GM19238 (cell line): ENCODE results near the gene NPAS3.

ENCODE experiments used
- DNase-seq: peaks from one replicate; pipeline ENCODE4 v3.0.0; 2011; ENCODE audit warnings: low spot score; ENCODE audit not compliant: insufficient read length

Gene NPAS3

DNA sequence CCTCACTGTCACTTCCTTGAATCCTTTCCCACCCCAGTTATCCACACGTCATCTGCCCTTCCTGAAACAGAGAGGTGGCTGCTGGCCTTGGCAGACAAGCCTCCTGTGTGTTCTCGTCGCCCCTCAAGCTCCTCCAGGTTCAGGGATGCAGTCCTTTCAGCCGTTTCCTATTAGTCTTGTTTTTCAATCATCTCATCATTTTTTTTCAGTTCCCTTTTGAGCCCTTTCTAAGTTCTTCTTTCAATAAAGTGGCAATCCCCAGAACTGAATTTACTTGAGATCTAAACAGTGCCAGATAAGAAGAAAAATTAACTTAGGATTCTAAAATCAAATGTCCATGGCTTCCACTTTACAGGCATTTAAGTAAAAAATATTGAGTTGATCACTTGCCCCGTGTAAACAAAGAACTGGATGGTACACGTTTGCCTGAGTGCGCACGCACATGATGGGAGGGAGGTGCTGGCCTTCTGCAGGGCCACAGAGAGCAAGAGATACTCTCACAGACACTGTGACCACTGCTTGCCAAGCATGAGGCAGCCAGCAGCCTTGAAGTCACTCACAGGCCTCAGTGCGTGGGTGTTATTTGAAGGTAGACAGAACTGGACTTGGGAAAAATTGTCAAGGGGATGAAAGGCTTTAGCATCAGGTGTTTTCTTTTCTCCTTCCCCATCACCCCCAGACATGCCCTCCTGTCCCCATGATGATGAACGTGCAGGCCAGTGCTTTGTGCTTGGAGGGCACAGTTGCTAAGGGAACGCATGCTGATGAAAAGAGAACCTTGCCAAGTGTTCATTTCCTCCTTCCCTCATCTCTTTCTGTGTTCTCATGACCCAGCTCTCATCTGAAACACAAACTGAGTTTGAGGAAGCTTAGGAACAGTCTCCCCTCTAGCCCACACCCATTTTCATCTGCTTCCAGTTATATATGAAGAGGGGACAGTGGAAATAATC is 603.9 kb downstream of the NPAS3 start:
- DNase-seq: no peak

DNA sequence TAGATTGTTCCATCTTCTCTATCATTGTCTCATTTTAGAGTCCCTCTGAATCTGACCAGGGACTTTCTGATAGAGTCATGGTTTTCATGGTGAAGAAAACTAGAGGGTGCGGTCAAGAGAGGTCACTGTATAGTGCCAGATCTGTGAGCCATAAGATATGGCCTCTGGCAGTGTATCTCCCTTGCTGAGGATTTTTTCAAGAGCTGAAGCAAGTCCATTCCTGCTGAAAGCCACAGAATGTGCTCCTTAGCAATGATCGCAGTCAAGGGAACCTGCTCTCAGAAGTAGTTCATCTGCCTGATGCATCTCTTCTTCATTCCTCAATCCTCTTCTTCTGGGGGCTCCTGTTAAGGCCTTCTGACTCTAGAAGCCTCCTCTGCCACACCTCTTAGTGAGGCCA is 607.0 kb downstream of the NPAS3 start:
- no peak for DNase-seq

DNA sequence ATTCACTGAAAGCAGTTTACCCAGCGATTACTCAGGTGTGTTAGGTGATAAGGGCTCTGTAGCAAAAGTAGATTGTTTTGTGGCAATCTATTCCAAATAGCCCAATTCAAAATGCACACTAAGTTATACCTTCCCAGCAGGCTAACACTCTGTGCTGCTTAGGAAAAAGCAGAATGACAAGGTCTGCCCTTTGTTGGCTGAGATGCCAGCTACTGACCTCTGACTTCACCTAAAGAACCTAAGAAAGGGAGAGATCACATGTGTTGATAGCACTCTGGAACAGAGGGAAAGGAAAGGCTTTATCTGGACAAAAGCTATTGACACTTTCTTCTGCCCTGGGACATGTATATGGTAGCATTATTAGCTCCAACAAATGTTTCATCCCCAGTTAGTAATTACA is 609.9 kb downstream of the NPAS3 start:
- no peak for DNase-seq

DNA sequence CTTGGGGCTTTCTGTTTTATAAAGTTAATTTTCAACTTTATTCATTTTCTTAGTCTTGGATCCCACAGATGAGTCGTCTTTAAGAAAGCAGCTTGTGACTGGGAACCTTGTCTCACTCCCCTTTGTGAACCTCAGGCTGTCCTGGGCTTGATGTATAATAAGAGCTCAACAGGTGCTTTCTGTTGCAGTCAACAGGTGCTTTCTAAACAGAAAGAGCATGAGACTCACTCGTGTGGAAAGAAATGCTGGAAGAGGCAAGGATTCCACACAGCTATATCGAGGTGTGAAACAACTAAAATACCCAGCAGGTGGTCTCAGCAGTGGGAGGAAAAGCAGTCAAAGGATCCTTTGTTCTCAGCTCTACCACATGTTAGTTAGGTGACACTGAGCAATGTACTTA is 613.3 kb downstream of the NPAS3 start:
- DNase-seq: no peak

DNA sequence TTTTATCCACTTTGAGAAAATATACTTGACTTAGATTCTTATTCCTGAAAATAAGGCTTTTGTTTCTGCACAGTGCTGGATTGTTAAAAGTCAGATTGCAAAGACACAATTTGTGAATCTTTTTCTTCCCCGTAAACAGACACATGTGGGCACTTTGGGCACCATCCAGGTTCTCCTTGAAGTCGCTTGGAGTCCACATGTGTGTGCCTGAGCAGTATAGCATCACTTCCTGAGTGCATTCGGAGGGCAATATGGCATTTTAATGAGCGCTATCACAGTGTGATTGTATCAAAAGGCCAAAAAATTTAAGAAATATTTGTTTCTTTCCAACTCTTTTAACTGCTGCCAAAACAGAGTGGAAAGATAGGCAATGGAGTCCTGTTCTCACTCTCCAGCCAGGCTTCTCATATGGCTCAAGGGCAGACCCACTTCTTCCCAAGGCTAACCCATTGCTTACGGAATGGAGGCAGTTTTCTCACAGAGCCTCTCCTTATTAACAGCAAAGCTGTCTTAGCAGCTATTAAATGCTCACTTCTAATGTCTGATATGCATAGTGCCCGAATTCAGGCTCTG is 615.1 kb downstream of the NPAS3 start:
- DNase-seq: no peak

DNA sequence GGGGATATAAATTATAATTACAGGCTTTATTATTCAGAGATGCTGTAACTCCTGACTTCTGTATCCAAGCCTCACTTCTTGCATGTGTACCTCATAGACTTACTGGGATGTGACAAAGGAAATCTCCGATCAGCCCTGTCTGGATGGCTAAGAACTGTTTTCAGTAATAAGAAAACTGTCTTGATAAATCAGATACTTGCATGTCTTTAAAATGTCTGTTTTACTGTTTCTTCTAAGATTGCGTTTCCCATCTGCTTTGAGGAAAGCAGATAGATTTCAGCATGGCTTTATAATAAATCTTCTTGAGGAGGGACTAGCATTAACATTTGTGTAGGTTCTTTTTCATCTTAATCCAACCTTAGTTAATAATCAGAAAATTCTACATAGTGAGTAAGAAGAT is 616.3 kb downstream of the NPAS3 start:
- DNase-seq: no peak

DNA sequence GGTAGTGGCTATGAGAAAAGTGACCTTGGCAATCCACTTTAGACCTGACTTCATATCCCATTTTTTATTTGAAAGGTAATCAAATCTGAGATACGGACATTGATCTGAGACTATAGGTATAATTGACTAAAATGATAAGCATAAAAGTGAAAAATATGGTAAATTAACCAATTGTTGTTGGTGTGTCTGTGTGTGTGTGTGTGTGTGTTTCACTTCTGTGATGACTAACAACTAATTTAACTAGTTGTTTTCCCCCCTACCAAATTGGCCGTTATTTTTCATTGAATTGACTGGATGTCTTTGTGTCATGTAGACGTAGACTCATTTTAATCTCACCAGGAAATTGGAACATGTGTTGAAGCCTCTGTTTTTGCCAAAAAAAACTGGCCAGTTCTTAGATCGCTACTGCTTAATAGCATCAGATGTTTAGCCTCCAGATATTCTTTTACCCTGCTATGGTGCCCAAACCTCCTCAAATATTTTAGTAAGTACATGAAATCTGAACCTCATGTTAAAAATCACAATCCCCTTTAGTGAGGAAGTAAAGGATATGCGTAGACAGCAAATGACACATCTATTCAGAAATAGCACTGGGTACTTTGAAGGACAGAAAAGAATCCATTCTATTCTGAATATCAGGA is 617.2 kb downstream of the NPAS3 start:
- no peak for DNase-seq

DNA sequence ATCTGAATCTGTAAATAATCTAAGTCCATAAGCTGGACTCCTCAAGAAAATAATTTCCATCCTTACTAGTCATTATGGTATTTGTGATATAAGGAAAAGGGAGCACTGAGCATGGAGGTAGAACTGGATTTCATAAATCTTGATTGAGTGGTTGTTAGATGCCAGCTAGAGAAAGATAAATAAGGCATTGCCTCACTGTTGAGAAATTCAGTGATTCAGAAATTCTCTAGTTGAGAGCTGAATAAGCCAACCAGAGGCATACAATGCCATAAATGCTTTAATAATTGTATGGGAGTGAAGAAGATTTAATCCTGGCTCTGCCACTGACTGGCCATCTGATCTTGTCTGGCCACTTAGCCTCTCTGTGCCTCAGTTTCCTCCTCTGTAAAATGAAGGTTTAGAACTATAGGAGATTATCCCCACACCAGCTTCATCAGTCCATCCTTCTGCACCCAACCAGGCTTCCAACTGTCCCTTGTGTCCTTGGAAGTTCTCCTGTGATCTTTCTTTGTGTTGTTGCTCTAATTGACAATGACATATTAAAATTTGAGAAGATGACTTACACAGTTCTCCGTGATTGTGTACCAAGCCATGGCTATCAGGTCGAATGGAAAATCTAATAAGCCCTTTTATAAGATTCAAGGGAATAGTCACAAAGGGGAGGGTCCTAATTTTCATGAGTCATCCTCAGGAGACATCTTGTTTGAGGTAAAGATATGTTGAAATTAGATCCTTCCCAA is 617.9 kb downstream of the NPAS3 start:
- no peak for DNase-seq

DNA sequence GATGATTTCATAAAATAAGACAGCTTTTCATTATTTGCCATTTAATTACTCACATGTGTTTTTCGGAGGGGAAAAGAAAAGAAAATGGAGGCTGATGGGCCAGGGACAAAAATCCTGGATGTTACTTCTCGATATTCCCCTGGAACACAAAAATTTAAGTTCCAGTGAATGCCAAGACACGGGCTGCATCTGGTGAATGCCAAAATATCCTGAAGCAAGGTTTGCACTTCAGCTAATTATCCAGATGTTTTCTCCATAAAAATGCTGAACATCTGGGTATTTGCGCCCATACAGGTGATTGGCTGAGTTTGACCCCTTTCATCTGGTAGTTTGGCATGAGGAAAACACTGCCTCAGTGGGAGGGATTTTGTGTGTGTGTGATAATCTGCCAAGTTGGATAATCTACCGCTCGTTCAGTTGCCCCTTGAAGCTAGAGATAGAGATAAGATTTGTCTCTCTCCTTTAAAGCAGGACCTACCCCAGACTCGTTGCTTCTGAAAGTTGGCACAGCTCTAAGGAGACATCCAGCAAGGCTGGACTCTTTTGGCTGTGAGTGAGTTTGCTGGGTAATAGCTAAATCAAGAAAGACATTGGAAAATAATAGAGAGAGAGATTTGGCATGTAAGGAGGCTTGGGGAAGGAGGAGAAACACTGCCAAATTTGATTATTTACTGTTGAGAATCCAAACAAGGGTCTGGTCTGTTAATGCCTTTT is 622.2 kb downstream of the NPAS3 start:
- DNase-seq: no peak

DNA sequence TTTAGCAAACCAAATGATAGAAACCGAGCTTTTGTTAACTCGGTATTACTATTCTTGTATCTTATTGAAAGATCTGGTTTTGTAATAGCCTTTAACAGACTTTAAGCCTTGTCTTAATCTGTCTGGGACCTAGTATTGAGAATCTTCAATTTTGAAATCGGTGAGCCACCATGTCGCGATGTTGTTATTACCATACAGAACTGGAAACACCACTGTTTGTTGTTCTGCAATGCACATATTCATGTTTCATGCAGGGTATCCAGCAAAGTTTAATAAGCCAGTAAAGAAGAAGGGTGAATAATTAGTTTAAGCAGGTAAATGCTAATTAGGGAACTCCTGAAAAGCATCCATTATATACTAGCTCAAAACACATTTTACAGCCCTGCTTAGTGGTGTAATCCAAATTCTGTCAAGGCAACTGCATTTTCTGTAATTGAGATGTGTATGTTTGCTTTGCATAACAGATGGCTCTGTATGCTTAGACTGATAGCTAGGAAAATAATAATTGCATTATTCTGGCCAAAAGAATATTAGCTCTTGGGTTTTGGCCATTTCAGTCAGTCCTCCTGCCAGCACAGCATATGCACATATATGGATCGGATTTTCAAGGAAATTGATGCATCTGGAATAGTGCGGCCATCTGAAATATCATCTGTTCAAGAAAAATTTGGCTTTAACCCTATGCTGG is 623.0 kb downstream of the NPAS3 start:
- DNase-seq: no peak

DNA sequence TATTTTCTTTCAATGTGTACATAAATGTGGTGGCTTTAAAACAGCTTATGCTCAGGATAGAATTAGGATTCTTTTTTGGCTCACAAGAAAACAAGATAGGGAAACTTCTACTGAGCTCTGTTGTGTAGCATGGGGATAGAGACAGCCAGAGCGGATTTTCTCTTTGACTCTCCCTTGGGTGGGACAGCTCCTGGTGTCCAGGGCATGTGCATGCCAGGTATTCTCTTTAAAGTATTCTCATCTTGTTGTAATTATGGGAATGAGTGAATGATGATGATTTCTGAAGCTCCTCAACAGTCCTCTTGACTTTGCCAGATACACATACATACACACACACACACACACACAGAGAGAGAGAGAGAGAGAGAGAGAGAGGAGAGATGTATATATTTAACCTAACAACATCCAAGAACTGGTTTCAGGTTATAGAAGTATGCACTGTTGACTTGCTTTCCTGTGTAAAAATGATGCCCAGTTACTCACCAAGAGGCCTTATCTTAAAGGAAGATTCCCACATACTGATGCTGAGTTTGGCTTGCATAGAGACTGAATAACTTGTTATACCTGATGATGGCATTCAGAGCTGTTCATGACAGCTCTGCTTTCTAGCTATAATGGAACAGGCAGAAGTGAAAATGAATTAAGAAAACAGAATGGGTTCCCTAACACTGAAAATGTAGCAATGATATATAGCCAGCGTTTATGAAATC is 624.7 kb downstream of the NPAS3 start:
- no peak for DNase-seq

DNA sequence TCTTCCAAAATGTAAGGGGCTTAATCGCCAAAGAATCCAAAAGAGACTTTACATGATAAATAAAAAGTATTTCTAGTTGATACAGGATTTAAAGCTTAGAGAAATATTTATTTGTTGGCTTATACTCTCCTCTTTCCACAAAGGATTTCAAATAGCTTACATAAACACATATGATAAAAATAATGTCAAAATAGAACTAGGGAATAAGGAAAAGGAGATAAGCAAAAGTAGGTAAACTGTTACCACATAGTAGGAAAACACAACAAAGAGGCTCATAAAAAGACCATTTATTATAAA is 625.2 kb downstream of the NPAS3 start:
- no peak for DNase-seq

DNA sequence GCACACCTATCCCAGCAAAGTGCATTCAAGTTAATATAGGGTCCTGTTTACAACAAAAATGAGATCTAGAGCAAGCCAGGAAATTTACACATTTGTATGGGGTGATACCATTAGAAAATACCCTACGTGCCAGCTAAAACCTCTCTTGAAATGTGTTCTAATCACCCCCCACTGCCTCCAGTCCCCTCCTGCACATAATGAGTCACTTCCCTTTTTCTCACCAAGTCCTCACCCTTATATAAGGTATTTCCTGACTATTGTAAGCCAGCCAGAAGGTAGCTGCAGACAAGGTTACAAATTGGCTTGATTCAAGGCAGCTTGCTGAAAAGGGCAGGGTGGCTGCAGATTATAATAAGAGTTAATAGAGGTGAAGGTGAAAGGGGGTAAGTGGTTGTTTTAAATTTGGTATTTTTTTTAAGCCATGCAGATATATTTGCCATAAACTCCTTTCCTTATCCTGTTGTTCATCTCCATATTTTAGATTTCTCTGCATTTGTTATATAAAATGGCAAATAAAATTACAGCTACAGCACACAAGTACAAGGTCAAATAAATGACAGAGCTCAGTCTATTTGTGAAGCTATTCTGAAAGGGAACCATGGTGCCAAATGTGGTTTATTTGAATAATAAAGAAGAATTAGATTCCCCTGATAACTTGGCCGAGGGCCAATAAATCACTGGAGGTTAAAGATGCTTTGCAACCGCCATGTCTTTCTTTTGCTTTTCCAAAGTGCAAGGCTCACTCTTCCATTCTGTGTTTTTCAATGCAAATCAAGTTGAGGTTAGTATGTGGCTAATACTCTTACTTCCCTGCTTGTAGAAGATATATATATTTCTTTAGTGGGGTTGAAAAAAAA is 626.3 kb downstream of the NPAS3 start:
- DNase-seq: peak; percentile 1

DNA sequence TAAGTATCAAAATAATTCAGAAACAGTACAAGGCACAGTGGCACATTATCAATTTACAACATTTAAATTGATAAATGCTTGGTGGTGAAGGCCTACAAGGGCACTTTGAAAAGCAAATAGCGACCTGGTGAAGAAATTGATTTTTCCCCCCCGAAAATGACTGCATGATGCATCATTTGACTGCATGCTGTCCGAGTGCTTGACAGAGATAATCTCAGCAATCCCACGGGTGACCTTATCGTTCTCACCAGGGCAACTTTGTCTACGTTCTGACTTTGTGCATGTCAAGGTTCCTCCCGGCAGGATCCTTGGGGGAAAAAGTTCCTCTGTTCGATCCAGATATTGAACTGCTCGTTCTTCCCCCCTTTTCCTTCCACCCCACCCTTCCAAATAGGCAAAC is 627.4 kb downstream of the NPAS3 start:
- no peak for DNase-seq

DNA sequence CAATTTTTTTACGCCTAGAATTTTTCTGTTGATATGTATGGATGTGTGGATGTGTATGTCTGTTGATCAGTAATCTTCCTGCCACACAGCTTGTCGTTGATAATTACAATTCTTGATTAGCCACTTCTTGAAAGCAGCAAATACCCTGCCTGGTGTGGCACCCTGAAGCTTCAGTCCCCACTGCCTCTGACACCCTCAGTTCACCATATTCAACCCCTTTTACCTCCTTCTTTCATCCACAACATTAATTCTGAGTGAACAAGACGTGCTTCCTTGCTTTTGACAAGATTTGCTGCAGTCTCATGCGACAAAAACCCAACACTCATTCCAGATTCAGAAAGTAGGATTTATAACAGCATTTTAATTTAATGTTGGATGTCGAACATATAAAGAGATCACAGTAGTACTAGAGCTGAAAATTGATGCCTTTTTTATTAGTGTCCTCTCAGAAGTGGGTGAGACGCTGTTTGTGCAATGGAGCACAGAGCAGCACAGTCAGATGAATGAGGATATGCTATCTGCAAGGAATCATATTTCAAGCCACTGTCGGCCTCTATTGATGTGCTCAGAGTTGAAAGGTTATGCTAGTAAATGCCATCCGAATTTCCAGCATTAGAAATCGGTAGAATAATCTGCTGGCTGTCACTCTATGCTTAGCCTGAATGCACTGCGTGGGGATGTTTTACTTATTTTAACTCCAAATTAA is 628.5 kb downstream of the NPAS3 start:
- no peak for DNase-seq

DNA sequence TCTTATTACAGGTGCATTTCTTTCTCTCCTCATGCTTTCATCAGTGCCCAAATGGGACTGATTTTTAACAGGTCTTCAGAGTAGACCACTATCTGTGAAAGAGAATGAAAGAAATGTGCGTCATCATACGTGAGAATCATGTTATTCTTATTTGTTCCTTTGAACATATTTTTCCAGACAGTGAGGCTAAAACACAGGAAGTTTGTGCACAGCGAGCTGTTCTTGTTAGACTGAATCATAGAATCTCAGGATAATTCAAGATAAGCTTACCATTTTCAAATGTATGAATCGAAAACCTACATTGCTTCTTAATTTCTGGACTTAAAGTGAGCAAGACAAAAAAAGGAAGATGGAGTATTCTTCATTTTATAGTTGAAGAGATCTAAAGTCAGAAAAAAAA is 629.1 kb downstream of the NPAS3 start:
- no peak for DNase-seq

DNA sequence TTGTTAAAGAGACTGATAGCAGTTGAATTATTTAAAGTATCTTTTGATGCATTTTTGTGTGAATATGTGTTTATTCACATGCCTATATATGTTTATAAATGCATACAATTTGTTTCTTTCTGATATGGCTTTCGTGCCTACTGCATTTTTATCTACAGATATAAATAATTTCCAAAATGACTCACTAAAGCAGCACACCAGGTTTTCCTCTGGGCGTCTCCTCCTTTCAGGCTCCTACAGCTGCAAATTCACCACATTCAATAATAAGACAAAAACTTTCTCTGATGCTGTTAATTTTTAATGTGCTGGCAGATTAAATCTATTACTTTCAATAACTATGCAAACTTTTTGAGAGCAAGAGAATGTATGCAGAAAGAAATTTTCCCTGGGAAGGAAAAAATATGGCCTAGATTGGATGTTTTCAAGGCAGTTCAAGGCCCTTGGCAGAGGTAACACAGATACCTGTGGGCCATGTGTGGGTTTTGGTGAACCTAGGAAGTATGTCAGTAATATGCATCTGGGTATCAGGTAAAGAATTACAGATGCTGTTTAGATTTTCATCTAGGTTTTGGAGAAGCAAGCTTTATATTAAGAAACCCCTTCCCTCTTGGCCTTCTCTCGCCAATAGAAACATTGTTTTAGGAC is 630.4 kb downstream of the NPAS3 start:
- no peak for DNase-seq
